Measurements from ENCODE around the gene RAB3B.
"Not testable (repeated sequence)": the region's sequence is repeated elsewhere in the genome, so short reads cannot be mapped to it uniquely, and the experiment has no call there.

Gene RAB3B, protein sequence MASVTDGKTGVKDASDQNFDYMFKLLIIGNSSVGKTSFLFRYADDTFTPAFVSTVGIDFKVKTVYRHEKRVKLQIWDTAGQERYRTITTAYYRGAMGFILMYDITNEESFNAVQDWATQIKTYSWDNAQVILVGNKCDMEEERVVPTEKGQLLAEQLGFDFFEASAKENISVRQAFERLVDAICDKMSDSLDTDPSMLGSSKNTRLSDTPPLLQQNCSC

GRCh38 chr1:51990478-51990965, at the start of gene RAB3B:
RAB3B (minus strand) TSS chr1:51990700; CDS start chr1:51977117, 13,583 bp downstream.
- peak; percentile 77 for DNase-seq

DNA sequence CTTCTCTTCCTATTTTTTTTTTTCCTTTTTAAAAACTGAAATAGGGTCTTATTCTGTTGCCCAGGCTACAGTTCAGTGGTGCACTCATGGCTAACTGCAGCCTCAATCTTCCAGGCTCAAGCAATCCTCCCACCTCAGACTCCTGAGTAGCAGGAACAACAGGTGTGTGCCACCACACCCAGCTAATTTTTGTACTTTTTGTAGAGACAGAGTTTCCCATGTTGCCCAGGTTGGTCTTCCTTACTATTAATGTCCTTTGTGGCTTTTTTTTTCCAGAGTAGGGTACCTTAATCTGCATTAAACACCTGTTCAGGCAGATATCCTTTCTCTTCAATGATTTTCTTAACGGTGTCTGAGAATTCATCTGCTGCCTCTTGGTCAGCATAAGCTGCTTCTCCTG, 47.4 kb upstream of the RAB3B start:
- DNase-seq = no peak

GRCh38 chr1:52037402-52037814, 46.9 kb upstream of the RAB3B start:
- peak; percentile 54 for DNase-seq

DNA sequence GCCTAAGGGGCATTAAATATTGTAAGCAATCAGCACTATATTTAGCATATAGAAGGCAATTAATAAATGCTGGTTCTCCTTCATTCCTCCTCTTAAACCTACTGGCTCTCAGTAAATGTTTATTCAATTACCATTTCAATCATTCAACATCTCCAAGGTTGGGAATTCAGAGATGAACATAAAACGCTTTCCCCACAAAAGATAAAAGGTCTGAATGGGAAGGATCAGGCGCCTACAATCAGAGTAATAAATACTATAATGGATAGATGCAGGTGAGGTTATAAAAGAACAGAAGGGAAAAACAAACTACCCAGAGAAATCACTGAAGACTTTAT, 43.5 kb upstream of the RAB3B start:
- DNase-seq = no peak

GRCh38 chr1:52033190-52034049, 42.9 kb upstream of the RAB3B start, which contains the start of gene KTI12:
KTI12 (minus strand) TSS chr1:52033810; CDS start chr1:52033761, 49 bp downstream.
- DNase-seq = peak; percentile 94

DNA sequence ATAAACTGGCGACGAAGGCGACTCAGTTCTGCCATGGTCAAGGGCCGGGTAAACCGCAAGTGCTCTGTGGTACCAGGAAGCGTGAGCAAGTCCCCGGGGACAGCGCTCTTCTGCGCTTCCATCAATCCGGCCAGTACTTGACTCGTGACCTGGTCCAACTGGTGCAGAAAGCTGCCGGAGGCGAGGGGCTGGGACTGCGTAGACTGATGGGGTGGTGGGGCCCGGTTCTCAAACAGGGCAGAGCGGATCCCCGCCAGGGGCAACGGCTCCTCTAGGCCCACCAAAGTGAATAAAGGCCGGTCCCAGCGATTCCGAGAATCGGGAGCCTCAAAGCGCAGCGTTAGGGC, 42.3 kb upstream of the RAB3B start:
- DNase-seq = no peak

GRCh38 chr1:52032124-52032784, 41.8 kb upstream of the RAB3B start:
- DNase-seq = no peak

GRCh38 chr1:52028839-52029238, 38.3 kb upstream of the RAB3B start:
- not testable (repeated sequence) for DNase-seq

GRCh38 chr1:52028328-52028727, 37.8 kb upstream of the RAB3B start:
- no peak for DNase-seq

GRCh38 chr1:52026278-52026677, 35.8 kb upstream of the RAB3B start:
- no peak for DNase-seq

- no peak for DNase-seq
Measured at GRCh38 chr1:52022133-52022532, 31.6 kb upstream of the RAB3B start.

GRCh38 chr1:52008071-52008809, 17.7 kb upstream of the RAB3B start:
- DNase-seq = no peak

- no peak for DNase-seq
Measured at GRCh38 chr1:52007215-52008002, 16.9 kb upstream of the RAB3B start.

DNA sequence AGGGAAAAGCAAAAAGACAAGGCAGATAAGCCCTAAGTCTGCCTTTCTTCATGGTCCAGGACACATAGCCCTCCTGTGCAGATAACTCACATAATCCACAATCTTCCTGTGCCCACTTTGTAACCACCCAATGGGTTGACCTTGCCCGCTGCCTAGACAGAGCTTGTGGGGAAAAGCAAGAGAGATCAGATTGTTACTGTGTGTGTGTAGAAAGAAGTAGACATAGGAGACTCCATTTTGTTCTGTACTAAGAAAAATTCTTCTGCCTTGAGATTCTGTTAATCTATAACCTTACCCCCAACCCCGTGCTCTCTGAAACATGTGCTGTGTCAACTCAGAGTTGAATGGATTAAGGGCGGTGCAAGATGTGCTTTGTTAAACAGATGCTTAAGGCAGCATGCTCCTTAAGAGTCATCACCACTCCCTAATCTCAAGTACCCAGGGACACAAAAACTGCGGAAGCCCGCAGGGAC, 15.6 kb upstream of the RAB3B start:
- DNase-seq = not testable (repeated sequence)

- DNase-seq = not testable (repeated sequence)
Measured at GRCh38 chr1:52005548-52005947, 15.0 kb upstream of the RAB3B start.

DNA sequence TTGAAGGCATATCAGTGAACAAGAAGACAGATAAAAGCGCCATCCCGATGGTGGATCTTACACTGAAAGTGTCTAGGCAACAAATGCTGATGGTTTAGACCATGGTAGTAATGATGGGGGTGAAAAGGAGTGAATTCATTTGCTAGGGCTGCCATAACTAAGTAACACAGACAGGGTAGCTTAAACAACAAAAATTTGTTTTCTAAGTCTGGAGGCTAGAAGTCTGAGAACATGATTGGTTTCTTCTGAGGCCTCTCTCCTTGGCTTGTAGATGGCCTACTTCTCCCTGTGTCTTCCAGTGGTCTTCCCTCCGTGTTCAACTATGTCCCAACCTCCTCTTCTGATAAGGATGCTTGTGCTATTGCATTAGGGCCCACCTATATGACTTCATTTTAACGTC, 13.4 kb upstream of the RAB3B start:
- DNase-seq = no peak

GRCh38 chr1:52002038-52002917, 11.8 kb upstream of the RAB3B start:
- DNase-seq = peak; percentile 99

DNA sequence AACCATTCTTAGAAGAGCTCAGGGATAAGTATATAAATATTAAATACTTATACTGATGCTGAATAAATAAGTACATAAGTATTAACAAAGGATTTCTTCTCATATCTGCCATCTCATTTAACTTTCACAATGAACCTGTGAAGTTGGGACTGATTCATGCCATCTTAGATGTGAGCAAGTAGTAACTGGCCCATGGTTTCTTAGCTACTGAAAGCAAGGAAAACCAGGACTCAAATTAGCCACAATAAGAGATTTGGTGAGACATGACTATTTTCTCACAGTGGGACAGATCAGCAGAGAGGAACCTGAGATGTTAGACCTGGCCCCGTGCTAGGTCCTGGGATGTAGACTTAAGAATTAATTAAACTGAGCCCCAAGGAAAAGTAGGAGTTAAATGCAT, 8.2 kb upstream of the RAB3B start:
- no peak for DNase-seq

- no peak for DNase-seq
Measured at GRCh38 chr1:51997974-51998382, 7.5 kb upstream of the RAB3B start.

DNA sequence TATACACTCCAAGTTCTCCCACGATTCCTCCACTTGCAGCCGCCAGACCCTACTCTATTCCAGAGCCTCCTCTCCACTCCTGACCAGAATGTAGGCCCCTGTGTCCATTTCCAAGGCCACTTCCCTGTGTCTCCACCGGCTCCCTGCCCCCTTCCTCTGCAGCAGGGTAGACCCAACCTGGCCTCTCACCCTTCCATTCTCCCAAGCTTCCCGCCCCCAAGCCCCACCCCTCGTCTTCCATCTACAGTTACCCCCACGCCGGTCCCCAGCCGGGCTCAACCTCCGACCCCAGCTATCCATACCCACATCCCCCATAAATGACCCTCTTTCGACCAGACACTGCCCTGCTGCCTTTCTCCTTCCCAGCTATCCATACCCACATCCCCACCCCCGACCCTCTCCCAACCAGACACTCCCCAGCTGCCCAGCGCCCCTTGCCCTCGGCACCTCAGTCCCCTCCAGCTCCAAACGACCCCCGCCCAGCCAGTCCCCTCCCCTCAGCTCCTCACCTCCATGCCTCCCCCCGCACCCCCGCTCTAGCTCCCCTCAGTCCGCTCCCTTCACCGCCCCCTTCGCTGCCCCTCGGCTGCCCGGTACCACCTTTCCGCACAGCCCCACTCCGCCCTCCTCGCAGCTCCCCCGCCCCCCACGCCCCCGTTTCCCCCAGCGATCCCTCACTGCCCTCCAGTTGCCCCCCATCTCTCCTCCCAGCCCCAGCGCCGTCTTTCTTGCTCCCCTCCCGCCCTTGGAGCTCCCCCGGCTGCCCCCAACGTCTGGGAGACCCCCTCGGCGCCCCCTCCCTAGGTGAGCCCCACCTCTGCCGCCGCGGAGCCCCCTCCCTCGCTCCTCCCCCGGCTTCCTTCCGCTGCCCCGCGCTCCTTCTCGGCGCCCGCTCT, 670 bp downstream of the RAB3B start:
- DNase-seq = no peak

Data from NCI-H2029 treated with DMSO at 0.1 percent for 48 hours (cell line).